Measurements from ENCODE around the gene DNAJA1.
"Not testable (repeated sequence)": the region's sequence is repeated elsewhere in the genome, so short reads cannot be mapped to it uniquely, and the experiment has no call there.

GRCh38 chr9:33085672-33086071 lies 60.6 kb downstream of the DNAJA1 start:
- TF ChIP-seq, protein P1, sequence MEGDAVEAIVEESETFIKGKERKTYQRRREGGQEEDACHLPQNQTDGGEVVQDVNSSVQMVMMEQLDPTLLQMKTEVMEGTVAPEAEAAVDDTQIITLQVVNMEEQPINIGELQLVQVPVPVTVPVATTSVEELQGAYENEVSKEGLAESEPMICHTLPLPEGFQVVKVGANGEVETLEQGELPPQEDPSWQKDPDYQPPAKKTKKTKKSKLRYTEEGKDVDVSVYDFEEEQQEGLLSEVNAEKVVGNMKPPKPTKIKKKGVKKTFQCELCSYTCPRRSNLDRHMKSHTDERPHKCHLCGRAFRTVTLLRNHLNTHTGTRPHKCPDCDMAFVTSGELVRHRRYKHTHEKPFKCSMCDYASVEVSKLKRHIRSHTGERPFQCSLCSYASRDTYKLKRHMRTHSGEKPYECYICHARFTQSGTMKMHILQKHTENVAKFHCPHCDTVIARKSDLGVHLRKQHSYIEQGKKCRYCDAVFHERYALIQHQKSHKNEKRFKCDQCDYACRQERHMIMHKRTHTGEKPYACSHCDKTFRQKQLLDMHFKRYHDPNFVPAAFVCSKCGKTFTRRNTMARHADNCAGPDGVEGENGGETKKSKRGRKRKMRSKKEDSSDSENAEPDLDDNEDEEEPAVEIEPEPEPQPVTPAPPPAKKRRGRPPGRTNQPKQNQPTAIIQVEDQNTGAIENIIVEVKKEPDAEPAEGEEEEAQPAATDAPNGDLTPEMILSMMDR (IDR thresholded peaks at IDR 0.05): not testable (repeated sequence)
- TF ChIP-seq EP300, POLR2A (IDR thresholded peaks at IDR 0.05): not testable (repeated sequence)
